Lower leg skin (tissue), 3 donors: ENCODE results near the gene RIPOR2.

Experiments used
- CTCF ChIP-seq, 3 donors: fragments of 450-650 bp; IDR thresholded peaks; one replicate each; pipeline ENCODE4 v1.5.1; 2016; ENCODE audit warnings: antibody characterized with exemption in 3 of 3, mild to moderate bottlenecking in 3 of 3, moderate library complexity in 2 of 3
- POLR2A ChIP-seq, 2 donors: fragments of 450-650 bp; IDR thresholded peaks; one replicate each; pipeline ENCODE4 v1.6.1; 2016 to 2017; ENCODE audit warnings: antibody characterized with exemption in 2 of 2, mild to moderate bottlenecking in 1 of 2, moderate library complexity in 1 of 2

- no peak for TF ChIP-seq CTCF (IDR thresholded peaks at IDR 0.05)
- no peak for TF ChIP-seq POLR2A (IDR thresholded peaks at IDR 0.05)
These were observed 25.3 kb downstream of the RIPOR2 start for GRCh38 chr6:24910331-24910960.
